WTC11 (cell line): ENCODE results near the gene GGT6. TPM values are rescaled to one million over a fixed set of nuclear protein-coding genes. Genes with fewer than 3 reads are reported as not detected.

ENCODE experiments used
- ATAC-seq: fragments of 200-7000 bp; cut with Tn5 transposase; 2 replicates; pipeline ENCODE4 v1.10.0; 2021; ENCODE audit warnings: mild to moderate bottlenecking, moderate library complexity
- CTCF ChIA-PET: fragments of 300-600 bp; sonication (Branson Sonifier 250); formaldehyde crosslinking; loops from one replicate; lab custom pipeline; 2021; ENCODE audit warnings: antibody characterized with exemption; lab: Charles Lee
- POLR2A ChIA-PET: fragments of 350-600 bp; sonication (Branson Sonifier 250); formaldehyde crosslinking; loops from one replicate; lab custom pipeline; 2021; ENCODE audit warnings: antibody characterized with exemption; lab: Charles Lee
- DNase-seq: peaks from one replicate; pipeline ENCODE4 v3.0.0; 2021; ENCODE audit warnings: low spot score
- H3K27ac Mint-ChIP-seq: 2 replicates; pipeline ENCODE4 v1.8.0; 2021; ENCODE audit warnings: mixed read lengths
- H3K27me3 Mint-ChIP-seq: 2 replicates; pipeline ENCODE4 v1.8.0; 2021; ENCODE audit warnings: low read depth, mild to moderate bottlenecking, moderate library complexity, mixed read lengths
- H3K36me3 Mint-ChIP-seq: 2 replicates; pipeline ENCODE4 v1.8.0; 2021; ENCODE audit warnings: mixed read lengths
- H3K4me1 Mint-ChIP-seq: 2 replicates; pipeline ENCODE4 v1.8.0; 2022; ENCODE audit warnings: mixed read lengths
- H3K4me3 Mint-ChIP-seq: 2 replicates; pipeline ENCODE4 v1.8.0; 2021; ENCODE audit warnings: mild to moderate bottlenecking, moderate library complexity, mixed read lengths
- H3K9me3 Mint-ChIP-seq: 2 replicates; pipeline ENCODE4 v1.8.0; 2021; ENCODE audit warnings: mixed read lengths
- ARID4B ChIP-seq: sonication (generic); formaldehyde crosslinking; IDR thresholded peaks from 2 replicates; pipeline ENCODE4 v1.8.0; 2023; ENCODE audit warnings: missing genetic modification reagents, mild to moderate bottlenecking, borderline replicate concordance
- CBFB ChIP-seq: sonication (generic); formaldehyde crosslinking; IDR thresholded peaks from 2 replicates; pipeline ENCODE4 v1.8.1; 2022; ENCODE audit warnings: mild to moderate bottlenecking, low read depth, missing genetic modification reagents
- E2F4 ChIP-seq: sonication (generic); formaldehyde crosslinking; IDR thresholded peaks from 2 replicates; pipeline ENCODE4 v1.8.1; 2022; ENCODE audit warnings: low read depth, mild to moderate bottlenecking, moderate library complexity, missing genetic modification reagents, borderline replicate concordance
- EMX1 ChIP-seq: fragments of 250-450 bp; sonication (Bioruptor Pico); IDR thresholded peaks from 2 replicates; pipeline ENCODE4 v1.8.0; 2021; ENCODE audit warnings: mild to moderate bottlenecking
- ERG ChIP-seq: fragments of 250-450 bp; sonication (Bioruptor Pico); IDR thresholded peaks from 2 replicates; pipeline ENCODE4 v1.8.0; 2021; ENCODE audit warnings: mild to moderate bottlenecking
- FOXK1 ChIP-seq: sonication (generic); formaldehyde crosslinking; IDR thresholded peaks from 2 replicates; pipeline ENCODE4 v1.8.0; 2022; ENCODE audit warnings: mild to moderate bottlenecking, moderate library complexity, missing genetic modification reagents
- JUN ChIP-seq: sonication (generic); formaldehyde crosslinking; IDR thresholded peaks from 2 replicates; pipeline ENCODE4 v1.8.0; 2023; ENCODE audit warnings: mild to moderate bottlenecking, missing genetic modification reagents
- MAX ChIP-seq: sonication (generic); formaldehyde crosslinking; IDR thresholded peaks from 2 replicates; pipeline ENCODE4 v1.8.0; 2022; ENCODE audit warnings: mild to moderate bottlenecking, missing genetic modification reagents
- MYBL2 ChIP-seq: sonication (generic); formaldehyde crosslinking; IDR thresholded peaks from 2 replicates; pipeline ENCODE4 v1.8.1; 2023; ENCODE audit warnings: mild to moderate bottlenecking, moderate library complexity, missing genetic modification reagents
- NR3C1 ChIP-seq: sonication (generic); formaldehyde crosslinking; conservative IDR thresholded peaks from 2 replicates; pipeline ENCODE4 v1.8.1; 2023; ENCODE audit warnings: low read depth, mild to moderate bottlenecking, missing genetic modification reagents
- TCF7 ChIP-seq: sonication (generic); formaldehyde crosslinking; IDR thresholded peaks from 2 replicates; pipeline ENCODE4 v1.8.0; 2022; ENCODE audit warnings: mild to moderate bottlenecking, low read depth, missing genetic modification reagents, moderate library complexity
- TEAD1 ChIP-seq: sonication (generic); formaldehyde crosslinking; IDR thresholded peaks from 2 replicates; pipeline ENCODE4 v1.8.0; 2022; ENCODE audit warnings: mild to moderate bottlenecking, missing genetic modification reagents
- USF2 ChIP-seq: sonication (generic); formaldehyde crosslinking; IDR thresholded peaks from 2 replicates; pipeline ENCODE4 v1.8.1; 2023; ENCODE audit warnings: mild to moderate bottlenecking, missing genetic modification reagents, moderate library complexity
- ZMAT4 ChIP-seq: fragments of 250-450 bp; sonication (Bioruptor Pico); IDR thresholded peaks from 2 replicates; pipeline ENCODE4 v1.9.0; 2021; ENCODE audit warnings: mild to moderate bottlenecking
- ZNF138 ChIP-seq: sonication (generic); formaldehyde crosslinking; conservative IDR thresholded peaks from 2 replicates; pipeline ENCODE4 v1.8.1; 2022; ENCODE audit warnings: mild to moderate bottlenecking, moderate library complexity, missing genetic modification reagents
- ZNF232 ChIP-seq: sonication (generic); formaldehyde crosslinking; IDR thresholded peaks from 2 replicates; pipeline ENCODE4 v1.8.0; 2022; ENCODE audit warnings: mild to moderate bottlenecking, missing genetic modification reagents
- ZNF396 ChIP-seq: fragments of 250-450 bp; sonication (Bioruptor Pico); IDR thresholded peaks from 2 replicates; pipeline ENCODE4 v1.8.0; 2021; ENCODE audit warnings: mild to moderate bottlenecking, moderate library complexity, borderline replicate concordance
- ZNF512 ChIP-seq: sonication (generic); formaldehyde crosslinking; IDR thresholded peaks from 2 replicates; pipeline ENCODE4 v1.8.1; 2022; ENCODE audit warnings: missing genetic modification reagents, borderline replicate concordance
- ZNF671 ChIP-seq: fragments of 250-450 bp; sonication (Bioruptor Pico); IDR thresholded peaks from 2 replicates; pipeline ENCODE4 v1.8.0; 2021; ENCODE audit warnings: mild to moderate bottlenecking
- total RNA-seq: library from RNA; stranded (reverse); gene quantifications from 3 replicates; pipeline ENCODE4 v1.2.3, GENCODE V29; 2021

GGT6 gene
- total RNA-seq, 1 experiment from 2014 or later = 0.07 TPM

GRCh38 chr17:4515501-4515900, 44.9 kb downstream of the GGT6 start (continued):
- TF ChIP-seq ARID4B (CRISPR knock-in tag) (no peak), ZMAT4 (CRISPR knock-in tag) (no peak), CBFB (CRISPR knock-in tag) (no peak), ZNF232 (CRISPR knock-in tag) (no peak), EMX1 (CRISPR knock-in tag) (no peak), MYBL2 (CRISPR knock-in tag) (no peak), ZNF138 (CRISPR knock-in tag) (no peak), TCF7 (CRISPR knock-in tag) (no peak), MAX (no peak)
- TF ChIP-seq, all 79 proteins: peak for 0

GRCh38 chr17:4514779-4515178, 45.6 kb downstream of the GGT6 start:
- ChIA-PET CTCF (interaction anchor here (0.6 kb wide), 1 partner anchor 1624 kb away, joined by 3 read pairs; no protein-coding TSS in a partner anchor), POLR2A (interaction anchor here (0.6 to 0.9 kb wide), 2 partner anchors 15 to 186 kb away, joined by 3 read pairs; no protein-coding TSS in a partner anchor)
- Mint-ChIP-seq H3K27me3 (peaks cover 16% of the 10 kb centered on the region), H3K36me3 (no peaks in the 10 kb centered on the region), H3K4me1 (peaks cover 7% of the 10 kb centered on the region), H3K9me3 (no peaks in the 10 kb centered on the region), H3K4me3 (no peak overlapping the region), H3K27ac (no peak overlapping the region)
- no peak for ATAC-seq
- TF ChIP-seq ZNF512 (CRISPR knock-in tag) = no peak
- no peak for TF ChIP-seq E2F4 (CRISPR knock-in tag)
- TF ChIP-seq JUN (CRISPR knock-in tag) = no peak
- no peak for TF ChIP-seq USF2 (CRISPR knock-in tag)
- no peak for TF ChIP-seq ZMAT4 (CRISPR knock-in tag)
- no peak for DNase-seq

GRCh38 chr17:4514206-4514605, 46.2 kb downstream of the GGT6 start:
- H3K36me3 Mint-ChIP-seq = no peaks in the 10 kb centered on the region
- ATAC-seq (peak; percentile 53), DNase-seq (no peak)
- no peak overlapping the region for H3K4me3 Mint-ChIP-seq
- peaks cover 16% of the 10 kb centered on the region; the same call in 1 of the 2 replicates for H3K27me3 Mint-ChIP-seq
- no peak overlapping the region for H3K27ac Mint-ChIP-seq
- ChIA-PET CTCF (interaction anchor here (0.6 to 1.1 kb wide), 3 partner anchors 93 to 1623 kb away, joined by 3 to 5 read pairs (median 5); no protein-coding TSS in a partner anchor), POLR2A (interaction anchor here (0.6 to 1.6 kb wide), 3 partner anchors 14 to 187 kb away, joined by 3 read pairs; no protein-coding TSS in a partner anchor)
- peaks cover 7% of the 10 kb centered on the region for H3K4me1 Mint-ChIP-seq
- H3K9me3 Mint-ChIP-seq = no peaks in the 10 kb centered on the region
- TF ChIP-seq NR3C1 (no peak), FOXK1 (CRISPR knock-in tag) (no peak), ZNF396 (CRISPR knock-in tag) (no peak), TEAD1 (no peak), ERG (CRISPR knock-in tag) (no peak), ZNF671 (CRISPR knock-in tag) (no peak)
